ENCODE results near the gene CFAP74.

CFAP74 gene

GRCh38 chr1:1914971-1915692 lies 88.5 kb downstream of the CFAP74 start, which contains the start of gene CALML6:
Gene CALML6 (plus strand): TSS chr1:1915260. CDS start chr1:1915281, 21 bp downstream.
- no peak for DNase-seq

GRCh38 chr1:1914101-1914970 lies 89.2 kb downstream of the CFAP74 start:
- DNase-seq: no peak

DNA sequence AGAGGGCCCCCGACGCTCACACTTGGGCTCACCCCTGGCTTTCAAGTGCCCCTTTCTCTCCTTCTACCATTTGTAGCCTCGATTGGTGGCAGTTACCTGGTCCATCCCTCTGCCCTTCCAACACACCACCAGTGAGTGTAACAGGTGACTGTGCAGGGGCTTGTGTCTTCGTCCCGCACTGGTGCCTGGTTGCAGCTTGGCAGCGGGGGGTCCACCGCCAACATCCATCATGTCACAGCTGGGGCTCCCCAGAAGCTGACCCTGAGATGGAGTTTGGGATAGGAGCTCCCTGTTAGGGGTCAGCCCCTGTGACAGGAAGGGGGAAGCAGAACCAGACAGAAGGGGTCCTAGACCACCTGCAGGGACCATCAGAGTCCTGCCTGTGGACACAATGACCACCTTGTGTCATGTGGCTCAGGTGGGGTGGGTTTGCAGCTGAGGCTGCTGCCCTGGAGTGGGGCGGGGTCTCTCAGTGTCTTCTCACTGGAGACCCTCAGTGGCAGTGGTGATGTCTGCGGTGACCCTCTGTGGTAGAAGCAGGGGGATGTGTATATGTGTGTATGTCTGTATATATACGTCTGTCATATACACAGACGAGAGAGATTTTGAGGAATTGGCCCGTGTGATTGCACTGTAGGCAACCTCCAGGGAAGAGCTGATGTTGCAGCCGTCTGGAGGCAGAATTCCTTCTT lies 92.1 kb downstream of the CFAP74 start:
- DNase-seq: no peak

- DNase-seq: no peak
These were observed 92.8 kb downstream of the CFAP74 start for GRCh38 chr1:1910651-1911331.

DNA sequence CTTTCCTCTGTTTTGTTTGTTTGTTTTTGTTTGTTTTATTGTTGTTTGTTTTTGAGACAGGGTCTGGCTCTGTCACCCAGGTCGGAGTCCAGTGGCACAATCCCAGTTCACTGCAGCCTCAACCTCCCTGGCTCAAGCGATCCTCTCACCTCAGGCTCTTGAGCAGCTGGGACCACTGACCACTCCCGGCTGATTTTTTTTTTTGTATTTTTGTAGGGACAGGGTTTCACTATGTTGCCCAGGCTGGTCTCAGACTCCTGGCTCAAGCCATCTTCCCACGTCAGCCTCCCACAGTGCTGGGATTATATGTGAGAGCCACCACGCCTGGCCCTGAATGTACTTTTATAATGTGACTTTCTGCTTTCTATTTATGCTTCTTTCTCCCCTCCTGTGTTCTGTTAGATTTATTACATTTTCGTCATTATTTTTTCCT lies 93.5 kb downstream of the CFAP74 start:
- DNase-seq: no peak

DNA sequence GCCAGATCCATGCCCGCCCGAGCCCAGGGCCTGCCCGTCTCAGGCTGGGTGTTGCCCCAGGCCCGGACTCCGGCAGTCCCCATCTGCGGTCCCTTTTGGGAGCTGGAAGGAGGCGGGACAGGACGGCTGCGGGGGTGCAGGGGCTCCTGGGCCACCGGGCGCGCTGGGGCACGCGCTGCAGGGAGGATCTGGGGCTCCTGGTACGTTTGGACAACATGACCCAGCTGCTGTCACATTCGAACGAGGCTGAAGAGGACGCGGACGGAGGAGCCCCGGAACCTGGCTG lies 95.1 kb downstream of the CFAP74 start:
- DNase-seq: peak in 1 of 4 experiments; percentile 21

GRCh38 chr1:1907098-1907736 lies 96.4 kb downstream of the CFAP74 start:
- DNase-seq: no peak

DNA sequence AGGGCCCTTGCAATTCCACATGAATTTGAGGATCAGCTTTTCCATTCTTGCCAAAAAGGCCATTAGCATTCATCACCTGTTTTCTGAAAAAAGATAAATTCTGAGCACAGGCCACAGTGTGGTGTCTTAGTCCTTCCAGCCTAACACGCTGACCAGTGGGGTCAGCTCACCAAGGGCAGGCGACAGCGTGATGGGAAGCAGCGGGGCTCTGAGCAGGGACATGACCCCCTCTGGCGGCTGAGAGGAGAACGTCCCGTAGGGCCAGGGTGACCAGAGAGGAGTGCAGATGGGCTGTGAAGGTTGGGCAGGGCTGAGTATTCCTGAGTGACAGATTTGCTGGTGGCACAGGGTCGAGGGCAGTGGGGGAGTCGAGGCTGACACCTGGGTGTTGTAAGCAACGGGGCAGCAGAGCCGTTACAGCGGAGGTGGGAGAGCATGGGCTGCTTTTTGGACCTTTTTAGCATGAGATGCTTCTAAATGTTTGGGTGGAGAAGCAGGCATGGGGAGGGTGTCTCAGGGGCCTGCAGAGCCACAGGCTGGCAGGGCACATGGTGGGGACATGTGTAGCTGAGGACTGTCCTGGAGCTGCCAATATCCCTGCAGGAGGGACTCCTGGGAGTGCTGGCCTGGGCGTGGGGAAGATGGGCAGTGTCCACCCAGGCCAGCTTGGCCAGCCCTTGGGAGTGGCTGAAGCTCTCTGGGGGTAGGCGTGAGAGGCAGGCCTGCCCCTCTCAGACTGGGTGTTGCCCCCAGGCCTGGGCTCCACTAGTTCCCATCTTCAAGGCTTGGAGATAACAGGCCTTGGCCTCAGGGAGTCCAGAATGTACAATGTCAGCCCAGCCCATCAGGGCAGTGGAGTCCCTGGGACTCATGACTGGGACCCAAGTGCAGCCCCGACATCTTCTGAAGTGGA lies 97.1 kb downstream of the CFAP74 start:
- DNase-seq: peak; percentile 92 to 94 (median 92)

DNA sequence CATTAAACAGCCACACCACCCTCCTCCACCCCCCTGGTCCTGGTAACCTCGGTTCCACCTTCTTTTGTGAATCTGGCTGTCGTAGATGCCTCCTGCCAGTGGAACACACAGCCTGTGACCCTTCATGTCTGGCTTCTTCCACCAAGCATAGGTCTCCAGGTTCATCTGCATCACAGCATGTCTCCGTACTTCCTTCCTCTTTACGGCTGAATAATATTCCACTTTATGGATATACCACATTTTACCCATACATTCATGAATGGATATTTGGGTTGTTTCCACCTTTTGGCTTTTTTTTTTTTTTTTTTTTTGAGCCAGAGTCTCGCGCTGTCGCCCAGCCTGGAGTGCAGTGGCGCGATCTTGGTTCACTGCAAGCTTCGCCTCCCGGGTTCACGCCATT lies 100.4 kb downstream of the CFAP74 start:
- DNase-seq: no peak

GRCh38 chr1:1901641-1902294 lies 101.8 kb downstream of the CFAP74 start:
- no peak for DNase-seq

GRCh38 chr1:1900883-1901640 lies 102.5 kb downstream of the CFAP74 start:
- no peak for DNase-seq

DNA sequence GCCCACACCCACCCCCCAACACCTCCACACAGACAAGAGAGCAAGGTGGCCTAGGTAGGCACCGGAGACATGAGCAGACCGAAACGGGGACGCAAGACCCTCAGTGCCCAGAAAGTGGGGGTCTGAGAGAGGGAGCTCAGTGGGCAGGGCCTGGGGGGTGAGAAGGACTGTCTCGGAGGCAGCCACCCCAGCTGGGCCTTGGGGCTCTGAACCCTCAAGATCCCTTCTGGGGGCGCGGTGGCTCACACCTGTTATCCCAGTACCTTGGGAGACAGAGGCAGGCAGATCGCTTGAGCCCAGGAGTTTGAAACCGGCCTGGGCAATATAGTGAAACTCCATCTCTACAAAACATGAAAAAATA lies 103.6 kb downstream of the CFAP74 start:
- DNase-seq: no peak

GRCh38 chr1:1899266-1899966 lies 104.2 kb downstream of the CFAP74 start:
- peak in 3 of 4 experiments; percentile 18 to 41 (median 32) for DNase-seq

DNA sequence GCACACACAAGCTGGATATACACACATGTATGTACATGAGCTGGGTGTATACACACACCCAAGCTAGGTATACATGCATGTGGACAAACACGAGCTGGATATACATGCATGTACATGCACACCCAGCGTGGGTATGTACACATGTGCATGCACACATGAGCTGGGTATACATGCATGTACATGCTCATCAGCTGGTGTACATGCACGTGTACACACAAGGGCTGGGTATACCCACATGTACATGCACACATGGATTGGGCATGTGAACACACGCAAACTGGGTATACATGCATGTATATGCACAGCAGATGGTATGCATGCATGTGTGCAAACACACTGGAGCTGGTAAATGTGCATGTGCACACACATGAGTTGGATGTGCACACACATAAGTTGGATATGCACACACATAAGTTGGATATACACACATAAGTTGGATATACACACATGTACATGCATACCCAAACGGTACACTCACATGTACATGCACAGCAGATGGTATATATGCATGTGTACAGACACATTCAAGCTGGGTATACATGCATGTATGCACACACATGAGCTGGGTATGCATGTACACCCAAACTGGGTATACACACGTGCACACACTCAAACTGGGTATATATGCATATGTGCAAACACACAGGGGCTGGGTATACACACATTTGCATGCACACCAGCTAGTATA lies 105.2 kb downstream of the CFAP74 start:
- DNase-seq: no peak

DNA sequence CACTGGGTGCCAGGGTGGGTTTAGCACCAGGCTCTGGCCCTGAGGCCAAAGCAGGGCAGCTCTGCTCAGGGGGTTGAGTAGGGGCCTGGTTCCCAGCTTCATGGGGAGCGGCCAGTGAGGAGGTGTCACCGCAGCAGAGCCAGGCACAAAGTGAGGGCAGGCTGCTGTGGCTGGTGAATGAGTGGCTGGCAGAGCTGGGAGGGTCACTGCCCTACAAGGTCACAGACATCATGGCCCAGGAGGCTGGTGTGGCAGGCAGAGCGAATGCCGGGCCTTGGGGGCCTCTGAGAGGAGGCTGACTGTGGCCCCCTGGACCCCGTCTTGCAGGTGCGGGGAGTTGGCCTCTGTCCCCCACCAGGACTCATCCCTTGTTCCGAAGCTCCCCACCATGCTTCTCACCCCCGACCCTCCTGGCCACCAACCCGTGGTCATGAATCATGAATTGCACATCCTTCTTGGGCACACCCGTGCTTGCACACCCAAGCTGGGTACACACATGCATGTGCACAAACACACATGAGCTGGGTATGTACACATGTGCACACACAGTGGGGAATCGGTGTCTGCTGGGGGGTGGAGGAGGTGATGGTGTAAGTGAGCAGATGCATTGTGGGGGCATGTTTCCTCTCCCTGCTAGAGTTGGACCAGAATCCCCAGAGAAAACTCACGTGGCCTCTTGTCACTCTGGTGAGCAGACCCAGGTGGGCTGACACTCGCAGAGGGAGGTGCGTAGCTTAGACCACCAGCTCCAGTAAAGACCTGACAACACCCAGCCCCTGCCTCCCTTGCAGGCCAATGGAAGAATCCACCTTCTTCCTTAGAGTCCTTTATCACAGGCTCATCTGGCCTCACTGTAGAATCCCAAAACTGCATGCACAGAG lies 107.9 kb downstream of the CFAP74 start:
- no peak for DNase-seq

DNA sequence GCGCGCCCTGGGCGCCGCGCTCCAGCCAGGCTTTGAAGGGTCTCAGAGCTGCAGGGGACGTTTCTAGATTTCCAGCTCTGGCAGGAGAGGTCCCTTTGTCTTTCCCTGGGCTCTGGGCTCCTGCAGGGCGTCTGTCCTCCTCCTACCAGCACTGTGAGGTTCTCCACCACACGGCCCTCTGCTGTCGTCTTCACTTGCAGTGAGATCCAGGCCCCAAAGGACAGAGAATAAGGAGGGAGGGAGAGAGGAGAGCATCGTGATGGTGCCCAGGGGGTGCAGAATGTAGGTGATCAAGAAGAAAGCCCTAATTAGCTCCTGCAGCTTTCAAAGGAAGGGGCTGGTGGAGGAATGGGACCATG lies 108.5 kb downstream of the CFAP74 start:
- no peak for DNase-seq

DNA sequence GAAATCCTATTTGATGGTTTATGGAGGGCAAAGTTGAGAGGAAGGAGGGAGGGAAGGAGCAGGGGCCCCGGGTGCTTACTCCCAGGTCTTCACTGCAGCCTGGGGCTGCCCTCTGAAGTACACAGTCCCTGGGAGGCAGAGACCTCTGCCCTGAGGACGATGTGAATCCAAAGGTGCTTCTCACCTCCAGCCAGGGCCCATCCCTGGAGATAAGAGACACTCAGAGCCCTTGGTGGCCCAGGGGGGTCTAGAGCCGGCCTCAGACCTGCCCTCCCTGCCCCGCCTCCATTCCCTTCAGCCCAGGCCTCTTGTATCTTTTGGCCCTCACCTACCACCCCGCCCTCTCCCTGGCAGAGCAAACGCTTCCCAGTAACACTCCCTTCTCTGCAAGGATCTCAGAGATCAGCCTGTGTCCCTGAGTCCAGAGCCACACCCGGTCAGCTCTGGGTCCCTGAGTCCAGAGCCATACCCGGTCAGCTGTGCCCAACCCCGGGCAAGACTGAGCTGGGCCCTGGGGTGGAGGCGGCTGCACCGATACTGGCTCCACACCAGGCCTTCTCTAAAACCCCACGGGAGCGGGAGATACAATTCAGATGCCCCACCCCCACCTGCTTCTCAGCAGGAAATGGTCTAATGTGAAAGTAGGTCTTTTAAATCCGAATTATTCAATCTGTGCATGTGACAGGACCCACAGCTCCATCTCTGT lies 109.1 kb downstream of the CFAP74 start:
- no peak for DNase-seq

All from suppressor macrophage (primary cell).